Measurements from ENCODE around the gene NUTM2E.
"Not testable (repeated sequence)": the region's sequence is repeated elsewhere in the genome, so short reads cannot be mapped to it uniquely, and the experiment has no call there.

DNA sequence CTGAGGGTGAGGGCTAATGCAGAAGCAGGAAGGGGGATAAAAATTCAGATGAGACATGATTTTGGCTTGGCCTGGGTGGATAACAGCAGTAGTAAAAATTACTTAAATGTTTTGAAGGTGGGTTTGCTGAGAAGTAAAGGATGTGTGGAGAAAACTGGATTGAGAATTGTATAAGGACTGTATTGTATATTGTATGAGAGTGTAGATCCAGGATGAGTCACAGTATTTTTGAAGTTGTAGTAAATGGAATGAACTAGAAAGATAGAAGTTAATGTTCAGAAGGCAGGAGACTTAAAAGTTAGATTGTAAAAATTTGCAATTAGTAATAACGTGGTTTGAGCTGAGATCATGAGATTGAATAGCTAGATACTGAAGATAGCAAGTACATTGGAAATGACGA, 10.2 kb upstream of the NUTM2E start:
- TF ChIP-seq, protein P1, sequence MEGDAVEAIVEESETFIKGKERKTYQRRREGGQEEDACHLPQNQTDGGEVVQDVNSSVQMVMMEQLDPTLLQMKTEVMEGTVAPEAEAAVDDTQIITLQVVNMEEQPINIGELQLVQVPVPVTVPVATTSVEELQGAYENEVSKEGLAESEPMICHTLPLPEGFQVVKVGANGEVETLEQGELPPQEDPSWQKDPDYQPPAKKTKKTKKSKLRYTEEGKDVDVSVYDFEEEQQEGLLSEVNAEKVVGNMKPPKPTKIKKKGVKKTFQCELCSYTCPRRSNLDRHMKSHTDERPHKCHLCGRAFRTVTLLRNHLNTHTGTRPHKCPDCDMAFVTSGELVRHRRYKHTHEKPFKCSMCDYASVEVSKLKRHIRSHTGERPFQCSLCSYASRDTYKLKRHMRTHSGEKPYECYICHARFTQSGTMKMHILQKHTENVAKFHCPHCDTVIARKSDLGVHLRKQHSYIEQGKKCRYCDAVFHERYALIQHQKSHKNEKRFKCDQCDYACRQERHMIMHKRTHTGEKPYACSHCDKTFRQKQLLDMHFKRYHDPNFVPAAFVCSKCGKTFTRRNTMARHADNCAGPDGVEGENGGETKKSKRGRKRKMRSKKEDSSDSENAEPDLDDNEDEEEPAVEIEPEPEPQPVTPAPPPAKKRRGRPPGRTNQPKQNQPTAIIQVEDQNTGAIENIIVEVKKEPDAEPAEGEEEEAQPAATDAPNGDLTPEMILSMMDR (conservative IDR thresholded peaks at IDR 0.05 in 1 of 2, IDR thresholded peaks at IDR 0.05 in 1 of 2; ENCODE audit: extremely low read depth in 1 of 2, insufficient read depth in 1 of 2, low read depth in 1 of 2, low read length in 2 of 2), result not testable (repeated sequence)
- TF ChIP-seq EZH2 (IDR thresholded peaks at IDR 0.05; ENCODE audit: borderline replicate concordance, low read length), result not testable (repeated sequence)

All from mammary epithelial cell (primary cell).